ENCODE results near the gene IMMT.
A peak's percentile ranks its signal among the peaks of the same experiment; 100 is the strongest.
"Not testable (repeated sequence)": the region's sequence is repeated elsewhere in the genome, so short reads cannot be mapped to it uniquely, and the experiment has no call there.

IMMT gene

DNA sequence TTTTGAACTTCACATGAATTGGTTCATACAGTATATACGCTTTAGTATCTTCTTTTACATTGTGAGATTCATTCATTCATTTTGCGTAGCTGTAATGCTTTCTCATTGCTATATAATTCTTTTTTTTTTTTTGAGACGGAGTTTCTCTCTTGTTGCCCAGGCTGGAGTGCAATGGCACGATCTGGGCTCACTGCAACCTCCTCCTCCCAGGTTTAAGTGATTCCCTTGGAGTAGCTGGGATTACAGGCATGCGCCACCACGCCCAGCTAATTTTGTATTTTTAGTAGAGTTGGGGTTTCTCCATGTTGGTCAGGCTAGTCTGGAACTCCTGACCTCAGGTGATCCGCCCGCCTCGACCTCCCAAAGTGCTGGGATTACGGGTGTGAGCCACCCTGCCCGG is 5.3 kb upstream of the IMMT start:
- not testable (repeated sequence) for DNase-seq (ENCODE audit: low spot score)

DNA sequence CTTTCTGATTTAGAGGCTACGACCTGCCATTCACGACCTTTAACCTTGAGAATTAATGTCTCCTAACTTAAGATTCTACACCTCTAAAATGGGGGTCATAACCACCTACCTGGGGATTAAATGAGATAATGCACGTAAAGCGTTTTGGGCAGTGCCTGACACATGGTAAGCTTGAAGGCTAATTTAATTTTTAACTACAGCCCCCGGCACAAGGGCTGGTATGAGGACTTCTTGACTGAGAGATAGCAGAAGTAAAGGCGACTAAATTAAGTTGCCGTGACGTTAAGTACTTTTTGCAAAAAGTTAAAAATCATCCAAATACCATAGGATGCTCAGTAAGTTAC is 4.5 kb upstream of the IMMT start:
- DNase-seq (ENCODE audit: low spot score) = no peak

DNA sequence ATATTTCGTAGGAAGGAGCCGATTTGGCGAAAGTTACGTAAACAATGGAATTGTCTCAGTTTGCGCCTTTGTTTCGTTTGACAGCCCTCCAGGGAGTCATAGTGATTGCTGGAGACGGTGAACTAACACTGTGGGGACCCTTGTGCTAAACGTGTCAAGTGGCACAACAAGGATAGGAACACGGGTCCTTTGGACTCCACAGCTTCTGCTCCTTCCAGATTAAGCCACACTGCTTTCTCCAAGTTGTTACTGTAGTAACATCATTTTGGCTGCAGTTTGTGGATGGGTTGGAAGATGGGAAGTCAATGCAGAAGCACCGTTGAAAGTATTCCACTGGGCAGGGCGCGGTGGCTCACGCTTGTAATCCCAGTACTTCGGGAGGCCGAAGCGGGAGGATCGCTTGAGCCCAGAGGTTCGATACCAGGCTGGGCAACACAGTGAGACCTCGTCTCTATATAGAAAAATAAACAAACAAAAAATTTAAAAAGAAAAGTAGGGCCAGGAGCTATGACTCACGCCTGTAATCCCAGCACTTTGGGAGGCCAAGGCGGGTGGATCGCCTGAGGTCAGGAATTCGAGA is 636 bp upstream of the IMMT start:
- DNase-seq (ENCODE audit: low spot score) = no peak

DNA sequence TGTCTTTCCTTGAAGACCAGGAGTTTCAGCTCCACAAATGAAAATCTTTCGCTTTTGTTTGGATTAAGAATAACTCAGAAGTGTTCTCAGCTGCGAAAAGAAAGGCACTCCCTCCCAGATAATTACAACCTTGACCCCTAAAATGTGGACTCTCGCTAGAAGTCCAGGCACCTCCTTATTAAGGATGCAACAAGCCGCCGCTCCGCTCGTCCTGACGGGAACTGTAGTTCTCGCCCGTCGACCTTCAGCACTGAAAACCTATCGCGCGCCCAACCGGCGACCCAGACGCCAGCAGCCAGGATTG is 559 bp downstream of the IMMT start:
- no peak for DNase-seq (ENCODE audit: low spot score)

DNA sequence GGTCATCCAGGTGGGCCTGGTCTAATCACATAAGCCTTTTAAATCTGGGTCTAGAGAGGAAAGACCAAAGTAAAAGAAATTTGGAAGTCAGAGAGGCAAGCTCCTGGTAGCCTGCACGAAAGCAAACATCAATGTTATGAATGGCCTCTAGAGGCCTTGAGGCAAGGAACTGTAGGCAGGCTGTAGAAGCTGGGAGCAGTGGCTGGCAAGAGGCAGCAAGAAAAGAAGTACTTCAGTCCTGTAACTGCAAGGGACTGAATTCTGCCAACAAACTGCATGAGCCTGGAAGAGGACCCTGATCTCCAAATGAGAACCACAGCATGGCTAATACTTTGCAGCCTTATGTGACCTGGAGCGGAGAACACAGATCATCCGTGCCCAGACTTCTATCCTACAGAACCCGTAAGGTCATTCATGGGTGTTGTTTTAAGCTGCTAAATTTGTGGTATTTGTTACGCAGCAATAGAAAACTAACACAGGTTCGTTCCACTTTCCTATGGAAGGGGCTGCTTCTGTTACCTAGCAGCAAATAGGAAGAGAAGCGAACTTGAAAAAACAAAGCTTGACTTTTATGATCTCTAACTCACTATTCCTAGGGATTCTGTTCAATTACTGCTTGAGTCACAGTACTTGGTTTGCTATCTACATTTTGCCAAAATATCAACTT is 1.2 kb downstream of the IMMT start:
- DNase-seq (ENCODE audit: low spot score) = no peak

DNA sequence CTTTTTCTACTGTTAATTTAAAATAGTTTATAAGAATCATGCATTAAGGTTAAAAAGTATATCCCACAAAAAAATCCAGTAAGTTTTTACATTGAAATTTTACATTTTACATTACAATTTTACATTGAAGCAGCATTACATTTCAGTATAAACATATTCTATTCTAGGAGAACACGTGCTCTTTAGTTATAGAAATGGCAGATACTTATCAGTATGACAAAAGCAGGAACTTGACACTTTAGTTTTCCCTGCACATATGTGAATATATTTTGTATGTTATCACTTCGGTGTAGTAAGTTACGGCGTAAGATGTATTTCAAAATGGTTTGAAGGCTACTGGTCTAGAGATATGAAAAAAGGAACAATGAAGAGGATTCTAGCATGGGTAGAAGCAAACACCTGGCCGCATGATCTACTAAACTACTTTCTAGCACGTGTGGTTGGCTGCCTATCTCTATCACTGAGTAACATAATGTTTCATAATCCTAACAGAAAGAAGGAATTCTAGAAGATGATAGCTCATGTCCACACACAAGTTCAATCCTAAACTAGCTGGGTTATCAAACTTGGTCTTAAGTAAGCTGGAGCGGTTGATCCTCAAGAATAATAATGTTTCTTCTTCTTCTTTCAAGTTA is 5.4 kb downstream of the IMMT start:
- DNase-seq (ENCODE audit: low spot score) = no peak

DNA sequence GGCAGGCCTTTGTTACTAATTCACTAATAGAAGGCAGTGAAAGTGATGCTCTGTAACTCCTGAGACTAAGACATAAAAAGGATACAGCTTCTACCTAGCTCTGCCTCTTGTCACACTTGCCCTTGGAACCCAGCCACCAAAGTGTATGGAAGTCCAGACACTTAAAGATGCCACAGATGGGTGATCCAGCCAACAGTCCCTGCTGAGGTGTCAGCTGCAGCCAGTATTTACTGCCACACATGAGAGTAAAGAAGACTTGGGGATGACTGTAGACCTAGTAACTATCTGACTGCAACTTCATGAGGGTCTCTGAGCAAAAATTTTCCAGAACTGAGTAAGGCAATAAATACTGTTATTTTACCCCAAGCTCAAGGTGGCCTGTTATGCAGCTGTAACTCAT is 8.8 kb downstream of the IMMT start:
- no peak for DNase-seq (ENCODE audit: low spot score)

DNA sequence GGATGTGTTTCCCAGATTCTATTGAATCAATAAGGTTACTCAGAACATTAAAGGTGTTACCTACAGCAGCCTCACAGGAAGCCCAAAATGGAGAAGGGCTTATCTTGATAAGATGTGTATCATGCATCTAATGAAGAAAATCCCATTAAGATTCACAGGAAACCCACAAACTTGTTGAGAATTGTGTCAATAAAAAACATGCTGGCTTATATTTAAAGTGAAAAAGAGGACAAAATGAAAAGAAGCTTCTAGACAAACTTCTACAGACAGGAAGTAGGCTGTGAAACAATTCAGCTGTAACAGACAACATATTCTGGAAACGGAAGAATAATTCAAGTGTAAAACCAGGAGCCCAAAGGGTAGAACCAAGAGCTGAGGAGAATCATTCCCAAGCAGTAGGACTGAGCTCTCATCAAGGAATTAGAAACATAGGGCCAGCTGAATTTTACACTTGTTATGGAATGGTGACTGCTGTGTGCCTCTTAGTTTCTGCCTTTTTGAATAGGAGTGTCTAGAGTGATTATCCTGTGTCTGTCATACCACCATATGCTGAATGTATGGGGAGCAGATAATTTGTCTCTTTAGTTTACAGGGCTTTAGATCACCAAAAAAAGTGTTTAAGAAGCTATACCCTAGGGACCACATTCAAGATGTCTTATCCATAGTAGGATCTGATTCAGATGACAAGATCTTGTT is 9.6 kb downstream of the IMMT start:
- no peak for DNase-seq (ENCODE audit: low spot score)

DNA sequence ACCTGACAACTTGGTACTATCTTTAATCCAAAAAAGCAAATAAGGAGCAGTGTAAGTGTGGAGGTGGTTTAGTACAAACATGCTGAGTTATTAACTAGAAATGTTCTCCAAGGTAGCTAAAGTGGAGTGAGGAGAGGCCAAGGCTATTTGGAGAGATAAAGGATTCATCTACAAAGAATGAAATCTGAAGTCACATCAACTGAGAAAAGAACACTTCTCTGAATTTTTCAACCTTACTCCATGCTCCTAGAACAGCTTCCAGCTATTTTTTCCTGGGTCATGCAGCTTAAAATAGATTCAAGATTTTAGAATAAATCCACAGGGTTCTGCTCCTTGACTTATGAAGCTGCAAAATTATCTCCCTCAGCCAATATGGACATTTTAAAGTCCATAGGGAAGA is 18.7 kb downstream of the IMMT start:
- DNase-seq (ENCODE audit: low spot score) = no peak

DNA sequence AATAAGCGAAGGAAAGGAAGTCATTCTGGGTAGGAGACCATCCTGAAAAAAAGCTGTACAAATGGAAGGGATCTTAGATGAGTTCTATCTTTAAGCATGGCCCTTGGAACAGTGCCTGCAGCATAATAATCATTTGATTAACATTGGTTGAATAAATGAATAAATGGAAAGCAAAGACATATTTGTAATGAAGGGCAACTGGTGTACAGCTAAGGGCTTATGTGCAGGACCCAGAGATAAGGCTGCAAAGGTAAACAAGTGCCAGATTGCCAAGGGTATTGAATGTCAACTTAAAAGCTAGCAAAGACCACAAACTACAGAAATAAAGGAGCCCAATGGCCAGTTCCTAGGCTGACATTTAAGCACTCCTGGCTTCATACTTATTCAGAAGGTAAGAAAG is 19.4 kb downstream of the IMMT start:
- no peak for DNase-seq (ENCODE audit: low spot score)

DNA sequence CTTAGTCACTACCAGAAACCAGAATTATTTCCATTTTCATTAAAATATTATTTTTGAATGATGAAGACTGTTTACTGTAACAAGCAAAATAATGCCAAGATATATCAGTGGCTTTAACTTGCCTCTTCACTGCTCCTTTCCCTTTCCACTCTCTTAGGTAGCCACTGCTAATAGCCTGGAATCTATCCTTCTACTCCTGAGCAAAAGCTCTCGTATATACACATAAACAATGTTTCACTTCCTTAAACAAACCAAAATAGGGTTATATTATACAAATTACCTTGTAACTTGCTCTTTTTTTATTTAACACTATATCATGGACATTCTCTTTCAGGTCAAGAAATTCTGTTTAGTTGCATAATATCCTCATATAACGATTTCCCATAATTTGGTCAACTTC is 20.8 kb downstream of the IMMT start:
- DNase-seq (ENCODE audit: low spot score) = no peak

DNA sequence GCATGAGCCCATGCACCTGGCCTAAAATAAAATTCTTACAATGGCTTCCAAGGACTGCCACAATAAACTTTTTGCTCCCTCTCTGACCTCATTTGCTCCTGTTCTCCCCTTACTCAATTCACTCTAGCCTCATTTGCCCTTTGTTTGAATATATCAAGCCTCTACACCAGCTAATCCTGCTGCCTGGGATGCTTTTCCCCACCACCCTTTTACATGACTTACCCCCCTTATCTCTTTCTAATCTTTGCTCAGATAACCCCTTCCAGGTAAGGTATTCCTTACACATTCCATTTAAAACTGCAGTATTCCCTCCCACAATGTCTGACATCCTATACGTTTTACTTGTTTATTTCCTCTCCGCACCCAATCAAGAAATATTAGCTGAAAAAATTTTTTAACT is 22.7 kb downstream of the IMMT start:
- DNase-seq (ENCODE audit: low spot score) = no peak

DNA sequence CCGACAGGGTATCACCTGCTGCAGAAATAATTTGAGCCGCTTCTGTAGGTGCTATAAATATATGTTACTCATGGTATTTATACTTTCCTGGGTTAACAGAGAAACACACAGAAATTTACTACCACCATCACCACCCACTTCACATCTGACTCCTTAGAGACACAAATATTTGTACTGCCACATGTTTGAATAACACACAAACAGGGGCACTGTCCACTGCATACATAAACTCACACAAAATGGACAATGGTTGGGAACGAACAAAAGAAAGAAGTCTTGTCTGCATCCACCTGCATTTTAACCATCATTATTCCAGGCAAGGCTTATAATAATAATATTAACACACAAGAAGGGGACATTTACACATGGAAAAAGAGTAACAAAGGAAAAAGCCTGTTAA is 24.0 kb downstream of the IMMT start:
- DNase-seq (ENCODE audit: low spot score) = no peak

DNA sequence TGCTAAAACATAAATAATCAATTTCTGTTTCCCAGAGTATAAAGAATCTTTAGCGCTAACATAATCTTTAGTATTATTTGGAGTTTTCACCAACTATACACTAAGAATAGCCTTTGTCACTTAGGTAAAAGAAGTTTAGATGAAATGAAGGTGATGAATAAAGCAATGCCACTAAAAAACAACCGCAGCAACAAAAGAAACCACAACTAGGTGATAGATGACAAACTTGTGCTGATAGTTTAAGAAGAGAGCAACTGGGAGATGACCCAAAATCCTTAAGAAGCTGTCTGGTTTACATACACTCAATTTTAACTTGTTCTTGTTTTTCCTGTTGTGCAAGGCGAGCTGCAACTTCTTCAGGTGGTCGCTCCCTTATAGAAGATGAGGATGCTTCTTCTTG is 24.8 kb downstream of the IMMT start:
- DNase-seq (ENCODE audit: low spot score) = no peak

DNA sequence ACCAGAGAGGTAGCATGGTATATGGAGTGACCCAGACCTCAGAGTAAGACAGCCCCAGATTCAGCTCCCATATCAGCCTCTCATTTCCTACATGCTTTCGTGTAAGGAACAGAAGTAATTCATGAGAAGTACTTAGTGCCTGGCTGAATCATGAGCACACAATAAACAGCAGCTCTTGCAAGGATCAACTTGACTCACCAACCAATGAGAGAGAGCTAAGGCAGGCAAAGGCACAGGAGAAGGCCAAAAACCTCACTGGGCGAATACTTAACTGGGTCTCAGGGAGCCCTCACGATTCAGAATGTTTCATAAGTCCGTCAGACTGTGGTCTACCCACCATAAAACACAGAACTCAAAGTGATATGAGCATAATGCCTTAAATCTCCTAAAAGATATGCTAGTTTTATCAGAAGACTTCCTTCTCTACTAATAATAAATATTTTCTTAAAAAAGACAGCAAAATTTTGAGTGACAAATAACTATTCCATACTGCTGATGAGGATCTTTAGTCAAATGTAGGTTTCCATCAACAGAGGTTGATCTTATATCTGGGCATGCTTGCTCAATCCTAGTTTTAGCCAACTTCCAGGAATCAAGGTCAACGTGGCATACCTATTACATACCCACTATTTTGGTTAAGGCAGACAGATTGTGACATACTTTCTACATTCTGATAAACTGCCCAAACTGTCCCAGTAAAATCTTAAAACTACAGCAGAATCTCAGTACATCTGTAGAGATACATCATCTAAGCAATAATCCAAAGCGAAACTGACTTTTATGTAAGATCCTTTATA is 34.9 kb downstream of the IMMT start:
- peak; percentile 21 for DNase-seq (ENCODE audit: low spot score)

DNA sequence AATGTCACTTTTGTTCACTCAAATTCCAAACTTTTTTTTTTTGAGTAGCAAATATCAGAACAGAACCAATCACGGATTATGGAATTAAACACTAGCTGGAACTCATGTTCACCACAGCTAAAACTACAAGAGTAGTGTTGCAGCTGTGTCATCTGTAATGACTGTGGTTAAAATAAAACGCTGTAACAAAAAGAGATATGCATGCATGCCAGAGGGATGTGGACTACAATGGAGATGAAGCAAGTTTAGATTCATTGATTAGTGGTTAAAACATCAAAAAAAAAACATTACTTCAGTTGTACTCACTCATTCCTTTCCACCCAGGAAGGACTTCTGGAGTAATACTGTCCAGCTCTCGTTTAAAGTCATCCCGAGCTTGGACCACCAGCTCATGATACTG is 37.0 kb downstream of the IMMT start:
- no peak for DNase-seq (ENCODE audit: low spot score)

DNA sequence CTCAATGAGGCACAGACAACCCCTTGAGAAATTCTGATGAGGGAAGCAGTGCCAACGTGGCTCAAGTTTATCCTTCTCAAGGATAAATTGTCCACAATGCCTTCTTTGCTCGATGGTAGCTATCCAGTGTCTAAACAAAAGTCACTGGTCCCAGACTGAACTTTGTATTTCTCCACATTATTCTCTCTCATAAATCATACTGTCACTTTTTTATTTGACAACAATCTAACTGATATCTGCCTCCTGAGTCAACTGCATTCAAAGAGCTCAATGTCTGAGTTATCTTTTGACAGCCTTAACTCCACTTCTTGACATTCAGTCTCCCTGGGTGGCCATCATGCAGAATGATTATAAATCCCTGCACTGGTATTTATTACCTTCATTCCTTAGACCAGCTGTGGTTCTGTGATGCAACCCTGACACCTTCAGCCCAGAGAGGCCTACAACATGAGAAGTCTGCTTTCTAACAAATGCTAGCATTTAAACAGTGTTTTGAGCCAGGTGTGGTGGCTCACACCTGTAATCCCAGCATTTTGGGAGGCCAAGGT is 38.2 kb downstream of the IMMT start:
- DNase-seq (ENCODE audit: low spot score) = no peak

DNA sequence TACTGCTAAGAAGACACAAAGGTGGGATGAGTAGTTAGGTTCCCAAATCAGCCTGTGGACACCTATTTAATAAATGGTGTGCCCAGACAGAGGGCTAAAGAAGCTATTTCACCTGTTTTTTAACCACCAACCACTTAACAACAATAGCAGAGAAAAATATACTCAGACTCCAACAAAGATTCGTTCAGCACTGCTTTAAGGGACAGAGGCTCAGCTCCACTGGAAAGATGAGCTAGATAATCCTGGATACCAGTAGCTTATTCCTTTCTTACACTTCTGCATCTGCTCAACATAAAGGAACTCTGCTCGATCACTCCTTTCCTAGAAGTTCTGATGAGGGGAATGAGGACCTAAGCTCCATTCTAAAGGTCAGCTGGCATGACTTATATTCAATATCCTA is 44.8 kb downstream of the IMMT start:
- no peak for DNase-seq (ENCODE audit: low spot score)

DNA sequence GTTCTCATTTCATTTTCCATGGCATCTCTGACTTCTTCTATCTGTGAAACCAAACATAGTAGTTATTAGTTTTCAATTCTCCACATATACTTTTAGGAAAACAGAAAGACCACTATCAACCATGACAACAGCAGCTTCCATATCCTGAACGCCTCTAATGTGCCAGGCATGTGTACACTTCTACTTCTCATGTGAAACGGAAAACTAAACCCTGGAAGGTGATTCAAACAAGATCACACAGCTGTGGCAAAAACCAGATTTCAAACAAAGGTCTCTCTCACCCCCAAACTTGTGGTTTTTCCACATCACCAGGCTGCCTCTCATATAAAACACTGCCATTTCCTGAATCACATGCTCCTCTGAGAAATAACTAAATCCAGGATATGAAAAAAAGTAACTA is 47.5 kb downstream of the IMMT start:
- no peak for DNase-seq (ENCODE audit: low spot score)

DNA sequence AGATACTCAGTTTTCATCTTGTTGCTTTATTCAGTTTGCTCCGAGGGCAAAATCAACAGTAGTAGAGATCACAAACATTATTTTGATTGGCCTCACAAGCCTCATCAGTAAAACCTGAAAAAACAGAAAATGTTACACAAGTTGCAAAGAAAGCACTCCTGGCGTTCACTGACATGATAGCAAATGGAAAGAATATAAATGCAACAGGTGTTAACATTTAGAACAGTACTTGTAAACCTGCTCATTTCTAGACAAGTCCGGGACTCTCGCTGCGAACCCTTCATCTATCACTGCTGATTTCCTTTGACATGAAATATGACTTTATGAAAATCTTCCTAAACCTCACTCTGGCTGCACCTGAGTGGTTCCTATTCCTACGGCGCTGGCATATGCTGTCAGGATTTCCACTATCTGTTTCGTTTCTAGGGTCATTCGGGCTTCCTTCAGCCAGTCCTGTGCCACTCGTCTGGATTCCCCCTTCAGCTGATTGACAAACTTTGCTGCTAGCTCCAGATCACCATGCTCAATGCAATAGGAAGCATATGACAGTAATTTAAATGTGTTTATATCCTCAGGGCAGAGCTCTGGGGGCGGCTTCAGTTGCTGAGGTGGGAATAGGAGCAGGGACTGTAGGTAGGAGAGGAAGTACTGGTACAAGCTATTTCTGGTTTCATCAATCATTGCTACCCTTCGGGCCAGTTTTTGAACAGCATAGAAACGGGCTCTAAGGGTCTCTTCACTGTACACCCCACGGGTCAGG is 51.2 kb downstream of the IMMT start:
- DNase-seq (ENCODE audit: low spot score) = no peak

DNA sequence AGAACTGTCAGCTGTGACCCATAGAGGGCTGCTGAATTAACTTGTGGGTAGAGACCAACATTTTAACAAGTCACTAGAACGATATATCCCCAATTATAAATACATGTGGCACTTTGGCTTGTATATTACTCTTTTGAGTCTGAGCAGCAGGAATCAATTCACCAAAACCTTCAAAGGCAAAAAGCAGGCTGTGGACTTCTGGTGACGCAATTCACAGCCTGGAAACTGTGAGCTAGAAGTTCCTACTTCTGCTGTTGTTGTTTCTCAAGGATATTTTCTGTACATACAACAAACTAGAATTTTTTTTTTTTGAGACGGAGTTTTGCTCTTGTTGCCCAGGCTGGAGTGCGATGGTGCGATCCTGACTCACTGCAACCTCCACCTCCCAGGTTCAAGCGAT is 52.0 kb downstream of the IMMT start:
- DNase-seq (ENCODE audit: low spot score) = no peak

All from AG08396 (cell line).